Mucosa of stomach (tissue), 1 donor: ENCODE results near the gene CHSY1.

Experiments used
- H3K27me3 ChIP-seq: one replicate; pipeline ENCODE4 v1.7.0; 2013; ENCODE audit warnings: mild to moderate bottlenecking, low read length; ENCODE audit not compliant: control insufficient read depth, insufficient read depth
- H3K36me3 ChIP-seq: one replicate; pipeline ENCODE4 v1.7.0; 2013; ENCODE audit warnings: low read length; ENCODE audit not compliant: control insufficient read depth, insufficient read depth
- H3K4me1 ChIP-seq: one replicate; pipeline ENCODE4 v1.7.0; 2013; ENCODE audit warnings: mild to moderate bottlenecking, low read length; ENCODE audit not compliant: control insufficient read depth, insufficient read depth
- H3K4me3 ChIP-seq: one replicate; pipeline ENCODE4 v1.7.0; 2013; ENCODE audit warnings: low read length
- H3K9ac ChIP-seq: one replicate; pipeline ENCODE4 v1.7.0; 2013; ENCODE audit warnings: mild to moderate bottlenecking, low read length, moderate library complexity
- H3K9me3 ChIP-seq: one replicate; pipeline ENCODE4 v1.7.0; 2013; ENCODE audit warnings: mild to moderate bottlenecking, low read length, moderate library complexity; ENCODE audit not compliant: control insufficient read depth
- donor health status: Pancreatic carcinoma.

CHSY1 gene

GRCh38 chr15:101198800-101199199 lies 53.0 kb downstream of the CHSY1 start:
- Histone ChIP-seq H3K9me3 (no peaks in the 10 kb centered on the region), H3K27me3 (no peaks in the 10 kb centered on the region), H3K4me3 (no peak overlapping the region), H3K36me3 (no peaks in the 10 kb centered on the region), H3K4me1 (peaks cover 10% of the 10 kb centered on the region), H3K9ac (no peak overlapping the region)

- Histone ChIP-seq H3K36me3 (no peaks in the 10 kb centered on the region), H3K27me3 (no peaks in the 10 kb centered on the region), H3K4me3 (no peak overlapping the region), H3K9me3 (no peaks in the 10 kb centered on the region), H3K4me1 (peaks cover 15% of the 10 kb centered on the region), H3K9ac (no peak overlapping the region)
Measured at GRCh38 chr15:101198031-101198575, 53.7 kb downstream of the CHSY1 start.

- no peaks in the 10 kb centered on the region for H3K27me3 ChIP-seq
- H3K9me3 ChIP-seq, result no peaks in the 10 kb centered on the region
- peaks cover 10% of the 10 kb centered on the region for H3K4me1 ChIP-seq
- no peaks in the 10 kb centered on the region for H3K36me3 ChIP-seq
- H3K9ac ChIP-seq, result no peak overlapping the region
- no peak overlapping the region for H3K4me3 ChIP-seq
Measured at GRCh38 chr15:101194546-101195125, 57.2 kb downstream of the CHSY1 start.

GRCh38 chr15:101193806-101194545 lies 57.9 kb downstream of the CHSY1 start:
- no peak overlapping the region for H3K9ac ChIP-seq
- no peaks in the 10 kb centered on the region for H3K9me3 ChIP-seq
- no peak overlapping the region for H3K4me3 ChIP-seq
- no peaks in the 10 kb centered on the region for H3K36me3 ChIP-seq
- H3K4me1 ChIP-seq, result peaks cover 10% of the 10 kb centered on the region
- no peaks in the 10 kb centered on the region for H3K27me3 ChIP-seq

- Histone ChIP-seq H3K9ac (no peak overlapping the region), H3K4me3 (no peak overlapping the region), H3K36me3 (no peaks in the 10 kb centered on the region), H3K27me3 (no peaks in the 10 kb centered on the region), H3K4me1 (peaks cover 10% of the 10 kb centered on the region), H3K9me3 (no peaks in the 10 kb centered on the region)
Measured at GRCh38 chr15:101193120-101193644, 58.7 kb downstream of the CHSY1 start.

GRCh38 chr15:101192081-101192480 lies 59.8 kb downstream of the CHSY1 start:
- Histone ChIP-seq H3K9me3 (no peaks in the 10 kb centered on the region), H3K9ac (no peak overlapping the region), H3K27me3 (no peaks in the 10 kb centered on the region), H3K36me3 (no peaks in the 10 kb centered on the region), H3K4me1 (peaks cover 14% of the 10 kb centered on the region), H3K4me3 (no peak overlapping the region)

- Histone ChIP-seq H3K9ac (no peak overlapping the region), H3K4me3 (no peak overlapping the region), H3K4me1 (peaks cover 14% of the 10 kb centered on the region), H3K36me3 (no peaks in the 10 kb centered on the region), H3K27me3 (no peaks in the 10 kb centered on the region), H3K9me3 (no peaks in the 10 kb centered on the region)
Measured at GRCh38 chr15:101191242-101191641, 60.6 kb downstream of the CHSY1 start.

GRCh38 chr15:101190092-101190595 lies 61.7 kb downstream of the CHSY1 start:
- no peaks in the 10 kb centered on the region for H3K27me3 ChIP-seq
- H3K9ac ChIP-seq, result no peak overlapping the region
- H3K36me3 ChIP-seq, result no peaks in the 10 kb centered on the region
- no peaks in the 10 kb centered on the region for H3K9me3 ChIP-seq
- H3K4me3 ChIP-seq, result no peak overlapping the region
- peaks cover 14% of the 10 kb centered on the region for H3K4me1 ChIP-seq

- Histone ChIP-seq H3K27me3 (no peaks in the 10 kb centered on the region), H3K9ac (no peak overlapping the region), H3K4me3 (no peak overlapping the region), H3K4me1 (peaks cover 14% of the 10 kb centered on the region), H3K36me3 (no peaks in the 10 kb centered on the region), H3K9me3 (no peaks in the 10 kb centered on the region)
Measured at GRCh38 chr15:101189409-101190091, 62.3 kb downstream of the CHSY1 start.

- no peaks in the 10 kb centered on the region for H3K27me3 ChIP-seq
- no peaks in the 10 kb centered on the region for H3K9me3 ChIP-seq
- no peak overlapping the region for H3K9ac ChIP-seq
- H3K4me1 ChIP-seq, result peaks cover 12% of the 10 kb centered on the region
- no peaks in the 10 kb centered on the region for H3K36me3 ChIP-seq
- no peak overlapping the region for H3K4me3 ChIP-seq
Measured at GRCh38 chr15:101188637-101189408, 63.0 kb downstream of the CHSY1 start.

- peak overlapping the region; percentile 54 for H3K9ac ChIP-seq
- H3K4me1 ChIP-seq, result peaks cover 6% of the 10 kb centered on the region
- H3K36me3 ChIP-seq, result no peaks in the 10 kb centered on the region
- no peaks in the 10 kb centered on the region for H3K27me3 ChIP-seq
- H3K9me3 ChIP-seq, result no peaks in the 10 kb centered on the region
- H3K4me3 ChIP-seq, result no peak overlapping the region
Measured at GRCh38 chr15:101187820-101188636, 63.8 kb downstream of the CHSY1 start.
